OCI-LY7 (cell line): Measurements from ENCODE around the gene RAET1L.

Experiments used
- CTCF ChIP-seq: fragments of 200-600 bp; sonication (generic); conservative IDR thresholded peaks from 2 replicates; pipeline ENCODE4 v1.5.1; 2014; ENCODE audit warnings: mild to moderate bottlenecking, antibody characterized with exemption, low read length, moderate library complexity, mixed read lengths
- EZH2phosphoT487 ChIP-seq: fragments of 200-600 bp; sonication (generic); IDR thresholded peaks from 2 replicates; pipeline ENCODE4 v1.6.1; 2018; ENCODE audit warnings: low read depth, borderline replicate concordance, mild to moderate bottlenecking, mixed run types, antibody characterized with exemption, low read length, moderate library complexity, mixed read lengths

GRCh38 chr6:150032598-150032997 lies 7.3 kb upstream of the RAET1L start:
- TF ChIP-seq CTCF = no peak
- TF ChIP-seq EZH2phosphoT487 = no peak
